ENCODE measurements around the gene SP1.

- no peak for TF ChIP-seq CTCF (IDR thresholded peaks at IDR 0.05; ENCODE audit: insufficient read depth, low read length, poor library complexity, severe bottlenecking)
- no peak for TF ChIP-seq EZH2phosphoT487 (conservative IDR thresholded peaks at IDR 0.05; ENCODE audit: low read length)
These were observed 38.2 kb downstream of the SP1 start for GRCh38 chr12:53418221-53418620.

Data from SU-DHL-6 (cell line).